GM19468 (cell line): ENCODE data around the gene LUC7L3.

ENCODE experiments used
- ATAC-seq: cut with Tn5 transposase; IDR thresholded peaks from one replicate; pipeline ENCODE4 v1.9.1; 2021; ENCODE audit warnings: mild to moderate bottlenecking, moderate library complexity, moderate number of reproducible peaks; ENCODE audit not compliant: unreplicated experiment; ENCODE audit errors: extremely low read depth

LUC7L3 gene

GRCh38 chr17:50737118-50737698 lies 17.8 kb downstream of the LUC7L3 start:
- no peak for ATAC-seq

GRCh38 chr17:50739098-50739497 lies 19.7 kb downstream of the LUC7L3 start:
- ATAC-seq, result no peak

GRCh38 chr17:50745631-50746030 lies 26.2 kb downstream of the LUC7L3 start:
- ATAC-seq, result no peak

- no peak for ATAC-seq
These were observed 29.8 kb downstream of the LUC7L3 start for GRCh38 chr17:50749245-50749644.

GRCh38 chr17:50754521-50754920 lies 35.1 kb downstream of the LUC7L3 start:
- no peak for ATAC-seq

- ATAC-seq, result no peak
These were observed 39.1 kb downstream of the LUC7L3 start for GRCh38 chr17:50758524-50758923.

GRCh38 chr17:50758989-50759544 lies 39.7 kb downstream of the LUC7L3 start:
- no peak for ATAC-seq

- ATAC-seq, result no peak
These were observed 42.8 kb downstream of the LUC7L3 start for GRCh38 chr17:50762177-50762576.

- no peak for ATAC-seq
These were observed 44.5 kb downstream of the LUC7L3 start for GRCh38 chr17:50763716-50764475.

GRCh38 chr17:50764734-50765149 lies 45.3 kb downstream of the LUC7L3 start:
- no peak for ATAC-seq

GRCh38 chr17:50765454-50766221 lies 46.2 kb downstream of the LUC7L3 start:
- no peak for ATAC-seq

GRCh38 chr17:50766222-50767023 lies 47.0 kb downstream of the LUC7L3 start:
- ATAC-seq, result no peak

- no peak for ATAC-seq
These were observed 47.6 kb downstream of the LUC7L3 start for GRCh38 chr17:50767030-50767429.

- ATAC-seq, result no peak
These were observed 48.0 kb downstream of the LUC7L3 start, which contains the start of gene ANKRD40CL for GRCh38 chr17:50767446-50767845. Gene ANKRD40CL (minus strand): TSS chr17:50767518. CDS start chr17:50766913, 605 bp downstream.

GRCh38 chr17:50768346-50768761 lies 49.0 kb downstream of the LUC7L3 start:
- no peak for ATAC-seq

- ATAC-seq, result no peak
These were observed 50.5 kb downstream of the LUC7L3 start for GRCh38 chr17:50769884-50770283.

GRCh38 chr17:50770346-50770745 lies 50.9 kb downstream of the LUC7L3 start:
- no peak for ATAC-seq

GRCh38 chr17:50771991-50772785 lies 52.8 kb downstream of the LUC7L3 start:
- ATAC-seq, result no peak

GRCh38 chr17:50774225-50774803 lies 54.9 kb downstream of the LUC7L3 start:
- ATAC-seq, result no peak
